IgD-negative memory B cell (primary cell): ENCODE results near the gene PSMB10. TPM values are rescaled to one million over a fixed set of nuclear protein-coding genes. Genes with fewer than 3 reads are reported as not detected.
"Not testable (repeated sequence)": the region's sequence is repeated elsewhere in the genome, so short reads cannot be mapped to it uniquely, and the experiment has no call there.

Experiments
- H3K27ac Mint-ChIP-seq, 3 donors: one replicate each; pipeline ENCODE4 v1.8.0; 2020 to 2022; ENCODE audit warnings: mild to moderate bottlenecking in 3 of 3, mixed read lengths in 3 of 3, moderate library complexity in 1 of 3
- H3K27me3 Mint-ChIP-seq: one replicate; pipeline ENCODE4 v1.8.0; 2021; ENCODE audit warnings: mixed read lengths
- H3K36me3 Mint-ChIP-seq: one replicate; pipeline ENCODE4 v1.8.0; 2020; ENCODE audit warnings: mild to moderate bottlenecking, mixed read lengths
- H3K4me1 Mint-ChIP-seq, 3 donors: one replicate each; pipeline ENCODE4 v1.8.0; 2020 to 2022; ENCODE audit warnings: mixed read lengths in 3 of 3, mild to moderate bottlenecking in 1 of 3
- H3K4me3 Mint-ChIP-seq, 4 donors: one replicate each; pipeline ENCODE4 v1.8.0; 2020 to 2022; ENCODE audit warnings: mild to moderate bottlenecking in 4 of 4, mixed read lengths in 4 of 4, moderate library complexity in 3 of 4
- H3K9me3 Mint-ChIP-seq, 3 donors: one replicate each; pipeline ENCODE4 v1.8.0; 2020 to 2021; ENCODE audit warnings: mixed read lengths in 3 of 3, mild to moderate bottlenecking in 1 of 3
- polyA plus RNA-seq: library from polyadenylated mRNA; unstranded; fragments of 300-500 nt; fragmentation: Illumina TruSeq; gene quantifications from one replicate; pipeline ENCODE4 v1.2.3, GENCODE V29; 2021

PSMB10 gene
- polyA plus RNA-seq, 1 donor from 2014 or later: 510 TPM

DNA sequence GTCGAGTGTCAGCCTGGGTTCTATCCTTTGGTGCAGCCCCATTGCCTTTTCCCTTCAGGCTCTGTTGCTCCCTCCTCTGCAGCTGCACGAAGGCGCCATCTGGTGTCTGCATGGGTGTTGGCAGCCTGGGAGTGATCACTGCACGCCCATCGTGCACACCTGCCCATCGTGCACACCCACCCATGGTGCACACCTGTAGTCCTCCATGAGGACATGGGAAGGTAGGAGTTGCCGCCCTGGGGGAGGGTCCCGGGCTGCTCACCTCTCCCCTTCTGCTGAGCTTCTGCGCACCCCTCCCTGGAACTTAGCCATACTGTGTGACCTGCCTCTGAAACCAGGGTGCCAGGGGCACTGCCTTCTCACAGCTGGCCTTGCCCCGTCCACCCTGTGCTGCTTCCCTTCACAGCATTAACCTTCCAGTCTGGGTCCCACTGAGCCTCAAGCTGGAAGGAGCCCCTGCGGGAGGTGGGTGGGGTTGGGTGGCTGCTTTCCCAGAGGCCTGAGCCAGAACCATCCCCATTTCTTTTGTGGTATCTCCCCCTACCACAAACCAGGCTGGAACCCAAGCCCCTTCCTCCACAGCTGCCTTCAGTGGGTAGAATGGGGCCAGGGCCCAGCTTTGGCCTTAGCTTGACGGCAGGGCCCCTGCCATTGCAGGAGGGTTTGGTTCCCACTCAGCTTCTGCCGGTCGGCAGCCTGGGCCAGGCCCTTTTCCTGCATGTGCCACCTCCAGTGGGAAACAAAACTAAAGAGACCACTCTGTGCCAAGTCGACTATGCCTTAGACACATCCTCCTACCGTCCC is 7.9 kb downstream of the PSMB10 start:
- Mint-ChIP-seq H3K27me3 (no peaks in the 10 kb centered on the region), H3K36me3 (peaks cover 2% of the 10 kb centered on the region), H3K4me1 (peaks cover 5 to 16% (median 15%) of the 10 kb centered on the region in 3 donors), H3K27ac (peak overlapping the region in 2 of 3 donors; percentile 36 to 62), H3K9me3 (no peaks in the 10 kb centered on the region), H3K4me3 (no peak overlapping the region)

DNA sequence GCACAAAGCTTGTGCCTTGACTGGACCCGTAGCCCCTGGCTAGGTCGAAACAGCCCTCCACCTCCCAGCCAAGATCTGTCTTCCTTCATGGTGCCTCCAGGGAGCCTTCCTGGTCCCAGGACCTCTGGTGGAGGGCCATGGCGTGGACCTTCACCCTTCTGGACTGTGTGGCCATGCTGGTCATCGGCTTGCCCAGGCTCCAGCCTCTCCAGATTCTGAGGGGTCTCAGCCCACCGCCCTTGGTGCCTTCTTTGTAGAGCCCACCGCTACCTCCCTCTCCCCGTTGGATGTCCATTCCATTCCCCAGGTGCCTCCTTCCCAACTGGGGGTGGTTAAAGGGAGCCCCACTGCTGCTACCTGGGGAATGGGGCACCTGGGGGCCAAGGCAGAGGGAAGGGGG is 8.5 kb downstream of the PSMB10 start:
- Mint-ChIP-seq H3K27me3 (no peaks in the 10 kb centered on the region), H3K4me1 (peaks cover 5 to 15% (median 14%) of the 10 kb centered on the region in 3 donors), H3K4me3 (no peak overlapping the region), H3K27ac (peak overlapping the region in 2 of 3 donors; percentile 36 to 62), H3K36me3 (peaks cover 1% of the 10 kb centered on the region), H3K9me3 (no peaks in the 10 kb centered on the region)

DNA sequence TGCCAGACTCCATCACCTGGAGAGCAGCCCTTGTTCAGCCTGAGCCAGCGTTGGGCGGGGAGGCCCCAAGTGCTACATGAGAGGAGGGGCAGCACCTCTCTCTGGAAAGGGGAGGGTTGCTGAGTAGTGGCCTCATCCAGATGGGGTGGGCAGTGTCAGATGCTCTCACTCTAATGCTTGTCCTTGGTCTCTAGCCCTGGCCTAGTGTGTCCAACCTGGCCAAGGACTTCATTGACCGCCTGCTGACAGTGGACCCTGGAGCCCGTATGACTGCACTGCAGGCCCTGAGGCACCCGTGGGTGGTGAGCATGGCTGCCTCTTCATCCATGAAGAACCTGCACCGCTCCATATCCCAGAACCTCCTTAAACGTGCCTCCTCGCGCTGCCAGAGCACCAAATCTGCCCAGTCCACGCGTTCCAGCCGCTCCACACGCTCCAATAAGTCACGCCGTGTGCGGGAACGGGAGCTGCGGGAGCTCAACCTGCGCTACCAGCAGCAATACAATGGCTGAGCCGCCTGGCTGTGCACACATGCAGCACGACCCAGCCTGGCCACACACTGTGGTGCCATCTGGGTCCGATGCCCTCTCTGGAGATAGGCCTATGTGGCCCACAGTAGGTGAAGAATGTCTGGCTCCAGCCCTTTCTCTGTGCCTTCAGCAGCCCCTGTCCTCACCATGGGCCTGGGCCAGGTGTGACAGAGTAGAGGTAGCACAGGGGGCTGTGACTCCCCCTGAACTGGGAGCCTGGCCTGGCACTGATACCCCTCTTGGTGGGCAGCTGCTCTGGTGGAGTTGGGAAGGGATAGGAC is 9.3 kb downstream of the PSMB10 start:
- Mint-ChIP-seq H3K27me3 (no peaks in the 10 kb centered on the region), H3K27ac (no peak overlapping the region), H3K4me3 (no peak overlapping the region), H3K4me1 (peaks cover 5 to 15% (median 14%) of the 10 kb centered on the region in 3 donors), H3K36me3 (peaks cover 1% of the 10 kb centered on the region), H3K9me3 (no peaks in the 10 kb centered on the region)

DNA sequence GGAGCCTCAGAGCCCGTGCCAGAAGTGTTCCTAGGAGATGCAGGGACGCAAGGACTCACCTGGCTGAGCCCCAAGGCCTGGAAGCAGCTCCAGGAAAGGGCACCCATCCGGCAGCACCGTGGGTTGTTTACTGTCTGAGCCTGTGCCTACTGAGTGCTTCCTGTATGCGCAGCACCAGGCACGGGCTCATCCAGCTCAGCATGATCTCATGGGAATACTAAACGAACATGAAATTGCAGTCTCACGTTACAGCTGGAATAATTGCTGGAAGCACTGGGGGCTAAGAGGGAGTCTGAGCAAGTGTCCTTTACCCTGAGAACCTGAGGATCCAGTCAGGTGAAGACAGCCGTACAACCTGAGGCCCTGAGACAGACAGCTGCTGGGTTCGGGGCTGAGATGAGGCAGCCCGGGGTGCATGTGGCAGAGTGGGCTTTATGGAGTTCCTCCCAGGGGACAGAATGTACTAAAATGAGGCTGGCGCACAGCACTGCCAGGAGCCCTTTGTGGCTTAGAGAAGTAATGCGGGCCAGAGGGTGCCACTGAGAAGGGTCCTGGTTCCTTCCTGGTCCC is 10.4 kb downstream of the PSMB10 start:
- H3K4me3 Mint-ChIP-seq: peak overlapping the region in 2 of 4 donors; percentile 52 to 65
- peaks cover 1% of the 10 kb centered on the region for H3K36me3 Mint-ChIP-seq
- H3K27ac Mint-ChIP-seq: peak overlapping the region in 2 of 3 donors; percentile 17 to 43
- H3K4me1 Mint-ChIP-seq: peaks cover 5 to 15% (median 14%) of the 10 kb centered on the region in 3 donors
- H3K27me3 Mint-ChIP-seq: no peaks in the 10 kb centered on the region
- no peaks in the 10 kb centered on the region for H3K9me3 Mint-ChIP-seq

DNA sequence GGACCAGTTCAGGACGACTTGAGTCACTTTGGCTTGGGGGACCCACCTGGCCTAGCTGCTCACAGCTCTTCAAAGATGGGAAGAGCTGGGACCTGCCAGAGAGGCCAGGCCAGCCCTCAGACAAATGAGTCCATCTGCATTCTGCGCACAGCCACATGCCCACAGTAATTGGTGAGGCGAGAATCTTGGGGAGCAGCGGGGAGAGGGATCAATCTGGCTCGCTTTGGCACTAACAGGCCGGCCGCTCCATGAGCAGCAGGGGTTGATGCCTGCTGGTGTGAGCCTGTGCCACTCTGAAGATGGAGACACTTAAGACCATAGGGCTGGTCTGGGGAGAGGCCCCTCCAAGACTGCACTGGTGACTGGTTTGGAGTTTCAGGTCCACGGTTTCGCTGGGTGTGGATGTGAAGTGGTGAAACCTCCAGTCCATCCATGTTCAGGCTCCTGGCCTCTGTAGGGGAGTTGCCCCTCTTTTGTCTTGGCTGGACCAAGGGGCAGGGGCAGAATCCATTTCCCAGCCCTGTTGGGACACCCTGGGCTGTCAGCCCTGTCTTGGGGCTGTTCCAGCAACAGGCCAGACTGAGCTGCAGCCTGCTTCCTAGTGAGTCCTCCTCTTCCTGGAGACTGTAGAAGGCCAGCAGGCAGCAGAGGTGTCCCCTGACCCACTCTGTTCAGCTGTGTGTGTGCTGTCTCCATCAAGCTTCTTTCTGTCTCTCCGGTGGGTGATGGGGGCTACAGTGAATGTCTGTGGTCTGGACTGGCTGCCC is 12.3 kb downstream of the PSMB10 start:
- Mint-ChIP-seq H3K27me3 (no peaks in the 10 kb centered on the region), H3K9me3 (no peaks in the 10 kb centered on the region), H3K27ac (no peak overlapping the region), H3K36me3 (peaks cover 2% of the 10 kb centered on the region), H3K4me3 (no peak overlapping the region), H3K4me1 (peaks cover 5 to 15% (median 14%) of the 10 kb centered on the region in 3 donors)

DNA sequence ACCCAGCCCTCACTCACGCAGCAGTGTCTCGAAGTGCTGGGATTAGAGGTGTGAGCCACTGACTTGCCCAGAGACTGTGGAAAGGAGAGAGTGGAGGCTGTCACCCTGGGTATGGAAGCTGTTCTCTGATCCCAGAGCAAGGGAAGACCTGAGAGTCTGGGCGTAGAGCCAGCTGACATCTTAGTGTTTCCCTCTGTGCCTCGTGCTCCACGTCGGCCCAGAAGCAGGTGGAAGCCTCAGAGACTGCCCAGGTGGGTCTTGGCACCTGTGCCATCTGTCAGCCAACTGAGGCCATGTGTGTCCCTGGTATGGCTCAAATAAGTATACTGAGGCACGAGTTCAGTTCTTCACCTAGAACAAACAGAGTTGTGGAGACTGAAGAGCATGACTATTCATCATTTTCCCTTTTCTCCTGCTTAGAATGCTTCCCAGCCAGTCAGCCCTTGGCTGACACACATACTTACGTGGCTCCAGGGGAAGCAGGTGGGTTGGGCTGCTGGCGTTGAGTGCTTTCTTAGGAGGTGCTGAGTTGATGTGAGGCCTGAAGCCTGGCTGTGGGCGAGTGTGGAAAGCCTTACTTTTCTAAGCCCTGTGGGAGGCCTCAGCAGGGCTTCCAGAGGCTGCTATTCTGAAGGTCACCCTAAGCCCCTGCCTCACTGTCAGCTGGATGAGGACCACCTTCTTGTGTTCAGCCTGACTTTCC is 13.1 kb downstream of the PSMB10 start:
- H3K4me1 Mint-ChIP-seq: peaks cover 5 to 14% (median 13%) of the 10 kb centered on the region in 3 donors
- H3K9me3 Mint-ChIP-seq: no peaks in the 10 kb centered on the region
- peaks cover 2% of the 10 kb centered on the region for H3K36me3 Mint-ChIP-seq
- no peaks in the 10 kb centered on the region for H3K27me3 Mint-ChIP-seq
- no peak overlapping the region for H3K27ac Mint-ChIP-seq
- H3K4me3 Mint-ChIP-seq: no peak overlapping the region

DNA sequence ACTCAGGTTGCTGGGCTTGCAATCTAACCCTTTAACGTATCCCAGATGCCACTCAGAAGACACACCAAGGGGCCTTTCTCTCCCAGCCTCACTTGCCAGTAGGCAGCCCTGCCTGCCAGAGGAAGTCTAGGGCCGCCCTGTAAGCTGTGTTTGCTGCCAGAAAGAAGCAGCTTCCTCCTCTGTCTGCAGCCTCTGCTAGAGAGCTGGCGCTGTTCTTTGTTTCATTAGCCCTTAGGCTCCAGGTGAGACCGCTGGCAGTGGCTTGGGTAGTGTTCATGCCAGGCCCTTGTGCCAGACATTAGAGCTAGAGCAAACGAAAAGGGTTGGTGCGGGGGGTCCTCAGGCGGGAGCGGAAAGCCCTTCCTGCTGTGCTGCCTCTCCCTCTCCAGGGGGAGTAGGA is 13.9 kb downstream of the PSMB10 start:
- Mint-ChIP-seq H3K4me1 (peaks cover 5 to 13% (median 12%) of the 10 kb centered on the region in 3 donors), H3K27me3 (no peaks in the 10 kb centered on the region), H3K36me3 (peaks cover 2% of the 10 kb centered on the region), H3K27ac (no peak overlapping the region), H3K4me3 (no peak overlapping the region), H3K9me3 (no peaks in the 10 kb centered on the region)

DNA sequence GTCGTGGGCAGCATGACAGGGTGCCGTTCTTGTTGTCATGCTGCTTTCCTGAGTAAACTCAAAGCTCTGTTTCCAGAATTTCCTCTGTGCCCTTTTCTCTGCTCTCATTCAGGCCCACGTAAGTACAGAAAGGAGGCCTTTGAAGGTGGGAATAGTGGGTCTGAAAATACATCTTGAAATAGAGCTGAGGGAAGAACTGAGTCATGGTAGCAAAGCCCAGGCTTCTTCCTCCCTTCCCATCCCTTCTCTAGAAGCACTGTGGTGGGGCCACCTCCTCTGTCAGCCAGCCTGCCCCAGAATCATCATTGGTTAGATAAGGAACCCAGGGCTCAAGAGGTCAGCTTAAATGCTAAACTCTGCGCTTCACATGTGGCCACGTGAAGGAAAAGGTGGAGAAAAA is 14.4 kb downstream of the PSMB10 start:
- no peaks in the 10 kb centered on the region for H3K27me3 Mint-ChIP-seq
- peaks cover 5 to 14% (median 12%) of the 10 kb centered on the region in 3 donors for H3K4me1 Mint-ChIP-seq
- no peaks in the 10 kb centered on the region for H3K9me3 Mint-ChIP-seq
- peak overlapping the region in 1 of 4 donors; percentile 27 for H3K4me3 Mint-ChIP-seq
- peak overlapping the region in 1 of 3 donors; percentile 10 for H3K27ac Mint-ChIP-seq
- peaks cover 2% of the 10 kb centered on the region for H3K36me3 Mint-ChIP-seq

DNA sequence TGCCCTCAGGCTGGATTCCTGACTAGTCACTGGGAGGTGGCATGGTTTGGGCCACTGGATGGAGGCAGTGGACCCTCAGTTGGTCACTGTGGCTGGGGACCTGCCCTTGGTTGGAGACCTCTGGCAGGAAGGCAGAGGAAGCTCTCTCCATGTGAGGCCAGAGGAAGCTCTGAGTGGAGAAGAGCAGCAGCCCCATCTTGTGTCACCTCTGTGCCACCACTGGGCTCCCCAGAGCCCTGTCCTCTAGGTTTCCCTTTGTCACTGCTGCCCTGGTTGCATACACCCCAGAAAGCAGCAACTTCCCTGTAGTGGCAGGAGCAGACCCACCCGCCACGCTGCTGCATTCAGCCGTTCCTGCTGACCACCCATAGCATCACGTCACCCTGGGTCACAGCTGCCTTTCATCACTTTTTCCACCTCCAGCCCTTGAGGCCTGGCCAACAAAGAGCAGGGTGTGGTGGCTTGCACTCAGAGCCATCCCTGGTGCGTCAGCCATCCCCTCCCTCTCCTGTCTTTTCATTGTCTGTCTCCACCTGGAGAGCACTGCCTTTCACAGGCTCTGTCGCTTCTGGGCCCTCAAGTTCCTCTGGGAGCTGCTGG is 16.9 kb downstream of the PSMB10 start:
- no peaks in the 10 kb centered on the region for H3K27me3 Mint-ChIP-seq
- H3K27ac Mint-ChIP-seq: no peak overlapping the region
- no peaks in the 10 kb centered on the region for H3K9me3 Mint-ChIP-seq
- H3K36me3 Mint-ChIP-seq: peaks cover 2% of the 10 kb centered on the region
- peaks cover 2 to 3% (median 2%) of the 10 kb centered on the region in 3 donors for H3K4me1 Mint-ChIP-seq
- H3K4me3 Mint-ChIP-seq: no peak overlapping the region

DNA sequence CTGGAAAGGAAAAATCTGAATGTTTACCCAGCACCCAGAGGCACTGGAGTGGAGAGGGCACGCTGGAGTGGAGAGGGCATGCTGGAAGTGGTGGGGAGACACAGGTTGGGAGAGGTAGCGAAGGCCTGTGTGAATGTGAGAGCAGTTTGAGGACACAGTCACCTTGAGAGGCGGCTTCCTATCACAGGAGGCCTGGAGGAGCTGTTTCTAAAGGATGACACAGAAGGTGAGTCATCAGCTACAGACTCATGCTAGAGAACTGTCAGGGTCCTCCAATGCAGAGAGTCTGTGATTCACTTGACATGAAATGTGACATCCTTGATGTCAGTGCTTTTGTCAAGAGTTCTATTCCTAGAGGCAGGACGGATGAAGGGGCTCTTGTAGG is 18.8 kb downstream of the PSMB10 start:
- H3K4me3 Mint-ChIP-seq: no peak overlapping the region
- H3K4me1 Mint-ChIP-seq: peaks cover 2 to 3% (median 2%) of the 10 kb centered on the region in 3 donors
- peaks cover 4% of the 10 kb centered on the region for H3K36me3 Mint-ChIP-seq
- no peaks in the 10 kb centered on the region for H3K27me3 Mint-ChIP-seq
- no peaks in the 10 kb centered on the region for H3K9me3 Mint-ChIP-seq
- H3K27ac Mint-ChIP-seq: no peak overlapping the region

DNA sequence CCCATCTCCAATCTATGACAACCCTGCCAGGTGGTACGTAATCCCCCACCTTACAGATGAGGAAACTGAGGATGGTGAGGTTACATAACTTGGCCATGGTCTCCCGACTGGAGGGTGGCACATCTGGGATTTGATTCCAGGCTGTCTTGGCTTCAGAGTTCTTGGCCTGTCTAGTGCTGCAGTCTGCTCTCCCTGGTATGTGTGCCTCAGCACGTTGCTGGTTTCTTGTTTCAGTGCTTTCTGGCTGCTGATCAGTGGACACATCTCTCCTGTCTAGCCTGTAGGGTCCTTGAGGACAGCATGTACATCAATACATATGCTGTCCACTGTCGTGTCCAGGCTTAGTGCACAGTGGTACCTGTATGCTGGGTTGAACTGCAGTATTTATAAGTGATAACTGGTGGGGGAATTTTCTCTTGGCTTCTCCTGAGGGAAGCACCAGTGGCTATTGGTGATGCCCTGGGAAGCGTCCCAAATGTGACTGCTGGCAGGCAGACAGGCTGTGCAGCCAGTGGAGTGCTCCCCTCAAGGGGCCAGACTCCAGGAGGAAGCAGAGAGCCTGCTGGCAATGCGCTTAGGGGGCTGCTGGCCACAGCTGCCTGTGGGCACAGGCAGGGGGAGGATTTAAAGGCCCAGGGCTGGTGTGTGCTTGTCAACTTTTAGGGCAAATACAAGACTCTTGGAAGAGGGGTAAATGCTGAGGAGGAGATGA is 19.4 kb downstream of the PSMB10 start:
- no peaks in the 10 kb centered on the region for H3K9me3 Mint-ChIP-seq
- peaks cover 2 to 3% (median 2%) of the 10 kb centered on the region in 3 donors for H3K4me1 Mint-ChIP-seq
- H3K27me3 Mint-ChIP-seq: no peaks in the 10 kb centered on the region
- no peak overlapping the region for H3K27ac Mint-ChIP-seq
- no peak overlapping the region for H3K4me3 Mint-ChIP-seq
- peaks cover 4% of the 10 kb centered on the region for H3K36me3 Mint-ChIP-seq

DNA sequence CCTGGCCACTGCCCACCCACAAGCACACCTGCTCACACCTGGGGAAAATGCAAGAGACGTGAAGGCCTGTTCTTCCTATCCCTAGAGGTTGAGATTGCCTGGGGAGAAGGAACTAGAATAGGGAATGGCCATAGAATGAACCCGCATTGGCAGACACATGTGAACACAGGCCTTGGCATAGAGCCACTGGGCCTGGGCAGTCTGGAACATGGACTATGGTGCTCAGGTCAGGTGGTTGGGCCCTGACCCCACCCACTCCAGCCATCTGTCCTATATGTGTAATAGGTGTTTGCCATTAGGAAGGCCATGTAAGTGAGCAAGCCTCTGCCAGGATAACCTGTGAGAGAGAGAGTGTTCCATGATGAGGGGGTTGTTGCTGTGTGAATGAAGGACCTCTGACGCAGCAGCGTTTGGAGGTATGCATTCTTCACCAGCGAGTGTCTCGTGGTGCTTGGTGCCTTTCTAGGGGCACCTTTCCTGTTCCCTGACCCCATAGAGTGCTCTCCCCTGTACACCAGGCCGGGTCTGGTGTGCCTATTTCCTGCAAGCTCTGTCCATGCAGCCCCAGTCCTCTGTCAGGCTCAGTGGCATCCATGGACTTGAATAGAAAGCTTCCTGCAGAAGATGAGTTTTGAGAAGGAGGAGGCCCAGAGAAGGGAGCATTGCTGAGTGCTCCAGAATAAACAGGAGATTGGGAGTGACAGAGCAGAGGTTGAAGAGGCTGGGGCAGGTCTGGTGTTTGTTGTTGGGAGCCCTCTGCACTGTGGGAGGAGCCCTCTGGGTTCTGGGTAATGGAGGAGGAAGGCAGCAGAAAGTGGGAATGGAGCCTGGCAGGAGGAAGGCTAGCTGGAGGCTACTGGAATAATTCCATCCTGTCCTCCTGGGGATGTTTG is 20.6 kb downstream of the PSMB10 start:
- no peaks in the 10 kb centered on the region for H3K27me3 Mint-ChIP-seq
- no peak overlapping the region for H3K27ac Mint-ChIP-seq
- H3K4me3 Mint-ChIP-seq: no peak overlapping the region
- no peaks in the 10 kb centered on the region for H3K9me3 Mint-ChIP-seq
- peaks cover 4% of the 10 kb centered on the region for H3K36me3 Mint-ChIP-seq
- peaks cover 2 to 3% (median 3%) of the 10 kb centered on the region in 3 donors for H3K4me1 Mint-ChIP-seq

DNA sequence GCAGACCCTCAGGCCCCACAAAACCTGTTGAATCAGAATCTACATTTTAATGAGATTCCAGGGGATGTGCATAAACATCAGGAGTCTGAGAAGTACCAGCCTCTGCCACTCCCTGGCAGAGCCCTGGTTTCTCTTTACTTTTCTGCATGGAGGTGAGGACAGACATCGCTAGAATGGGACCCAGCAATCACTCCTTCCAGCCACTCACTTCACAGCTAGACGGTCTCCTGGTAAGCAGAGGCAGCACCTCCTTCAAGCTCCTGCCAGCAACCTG is 21.2 kb downstream of the PSMB10 start:
- not testable (repeated sequence) for H3K36me3 Mint-ChIP-seq, H3K4me1 Mint-ChIP-seq, H3K4me3 Mint-ChIP-seq, H3K27me3 Mint-ChIP-seq, H3K27ac Mint-ChIP-seq, H3K9me3 Mint-ChIP-seq
